Lower leg skin (tissue), 3 donors: ENCODE results near the gene RALY.

Source experiments
- CTCF ChIP-seq, 3 donors: fragments of 450-650 bp; IDR thresholded peaks; one replicate each; pipeline ENCODE4 v1.5.1; 2016; ENCODE audit warnings: antibody characterized with exemption in 3 of 3, mild to moderate bottlenecking in 3 of 3, moderate library complexity in 2 of 3
- POLR2A ChIP-seq, 2 donors: fragments of 450-650 bp; IDR thresholded peaks; one replicate each; pipeline ENCODE4 v1.6.1; 2016 to 2017; ENCODE audit warnings: antibody characterized with exemption in 2 of 2, mild to moderate bottlenecking in 1 of 2, moderate library complexity in 1 of 2

- TF ChIP-seq CTCF (IDR thresholded peaks at IDR 0.05) (no peak), POLR2A (IDR thresholded peaks at IDR 0.05) (no peak)
Measured at GRCh38 chr20:34078540-34078939, 84.8 kb downstream of the RALY start.
